Measurements from ENCODE around the gene IPCEF1. TPM values are rescaled to one million over a fixed set of nuclear protein-coding genes. Genes with fewer than 3 reads are reported as not detected.
A peak's percentile ranks its signal among the peaks of the same experiment; 100 is the strongest.

The IPCEF1 gene
- total RNA-seq, 2 experiments from 2014 or later = 10.5 to 14.2 TPM

- ChIA-PET POLR2A (interaction anchor here (1.0 kb wide), 1 partner anchor 19 kb away, joined by 3 read pairs; no protein-coding TSS in a partner anchor), CTCF (no interaction called here)
- H3K27ac Mint-ChIP-seq = peak overlapping the region; percentile 1
- no peaks in the 10 kb centered on the region for H3K27me3 Mint-ChIP-seq
- H3K4me3 Mint-ChIP-seq = no peak overlapping the region
- H3K36me3 Mint-ChIP-seq = no peaks in the 10 kb centered on the region
- no peaks in the 10 kb centered on the region for H3K9me3 Mint-ChIP-seq
- intact Hi-C loops (cut with micrococcal nuclease) = no loop called here
- DNase-seq = no peak
- H3K4me1 Mint-ChIP-seq (ENCODE audit: low read depth) = peaks cover 77% of the 10 kb centered on the region
These were observed 128.6 kb downstream of the IPCEF1 start for GRCh38 chr6:154227862-154228520.

DNA sequence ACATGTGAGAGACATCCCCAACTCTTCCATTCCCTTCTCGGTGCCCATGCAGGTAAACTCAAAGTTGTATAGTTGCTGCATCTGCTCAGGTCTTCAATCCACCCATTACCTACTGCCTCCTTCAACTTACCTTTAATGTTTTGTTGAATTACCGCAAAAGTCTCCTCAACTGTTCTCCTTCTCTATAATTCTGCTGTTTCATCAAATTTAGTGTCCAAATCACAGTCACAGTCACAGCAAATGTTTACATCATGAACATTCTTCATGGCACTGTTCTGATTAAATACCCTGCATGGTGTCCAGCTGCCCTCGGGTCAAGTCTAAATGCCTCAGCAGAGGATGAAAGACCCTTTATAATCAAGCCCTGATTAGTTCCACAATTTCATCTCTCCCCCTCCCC, 130.1 kb downstream of the IPCEF1 start:
- POLR2A ChIA-PET = no interaction called here
- Mint-ChIP-seq H3K4me3 (no peak overlapping the region), H3K27ac (peak overlapping the region; percentile 1), H3K27me3 (no peaks in the 10 kb centered on the region), H3K9me3 (no peaks in the 10 kb centered on the region), H3K36me3 (no peaks in the 10 kb centered on the region), H3K4me1 (ENCODE audit: low read depth) (peaks cover 76% of the 10 kb centered on the region)
- CTCF ChIA-PET = no interaction called here
- intact Hi-C loops (cut with micrococcal nuclease) = no loop called here
- DNase-seq = no peak

- H3K36me3 Mint-ChIP-seq = peaks cover under 1% of the 10 kb centered on the region
- ChIA-PET CTCF (interaction anchor here (0.7 to 2.7 kb wide), 5 partner anchors 24 to 452 kb away, joined by 3 to 10 read pairs (median 3); no protein-coding TSS in a partner anchor), POLR2A (interaction anchor here (0.8 to 1.3 kb wide), 4 partner anchors 12 to 51 kb away, joined by 3 to 4 read pairs (median 3); no protein-coding TSS in a partner anchor)
- H3K27ac Mint-ChIP-seq = no peak overlapping the region
- intact Hi-C loops (cut with micrococcal nuclease) = no loop called here
- H3K4me1 Mint-ChIP-seq (ENCODE audit: low read depth) = peaks cover 72% of the 10 kb centered on the region
- no peaks in the 10 kb centered on the region for H3K27me3 Mint-ChIP-seq
- no peak for DNase-seq
- H3K9me3 Mint-ChIP-seq = no peaks in the 10 kb centered on the region
- no peak overlapping the region for H3K4me3 Mint-ChIP-seq
These were observed 133.3 kb downstream of the IPCEF1 start for GRCh38 chr6:154223296-154223695.

DNA sequence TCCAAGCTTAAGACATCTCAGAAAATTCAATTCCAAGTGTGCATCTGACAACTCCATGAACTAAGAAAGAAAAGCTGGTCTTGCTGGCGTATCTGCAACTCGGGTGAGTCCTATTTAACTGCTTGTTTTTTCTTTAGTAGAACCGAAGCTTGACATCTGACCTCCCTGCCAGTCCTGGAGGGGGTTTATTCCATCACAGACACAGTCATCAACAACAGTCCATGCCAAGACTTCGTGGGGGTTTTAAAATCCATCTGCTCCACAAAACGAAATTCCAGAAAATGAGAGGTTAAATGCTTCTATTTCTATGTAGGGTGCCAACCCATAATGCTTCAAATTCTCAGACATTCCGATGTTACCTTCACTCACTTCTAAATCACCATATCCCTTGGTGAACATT, 133.9 kb downstream of the IPCEF1 start:
- no peaks in the 10 kb centered on the region for H3K9me3 Mint-ChIP-seq
- peaks cover 72% of the 10 kb centered on the region for H3K4me1 Mint-ChIP-seq (ENCODE audit: low read depth)
- POLR2A ChIA-PET = no interaction called here
- peaks cover 6% of the 10 kb centered on the region for H3K36me3 Mint-ChIP-seq
- no peak overlapping the region for H3K27ac Mint-ChIP-seq
- intact Hi-C loops (cut with micrococcal nuclease) = no loop called here
- CTCF ChIA-PET = interaction anchor here (1.5 to 2.7 kb wide), 3 partner anchors 25 to 453 kb away, joined by 3 to 10 read pairs (median 3); no protein-coding TSS in a partner anchor
- DNase-seq = no peak
- H3K27me3 Mint-ChIP-seq = no peaks in the 10 kb centered on the region
- no peak overlapping the region for H3K4me3 Mint-ChIP-seq

GRCh38 chr6:154219250-154219649, 137.4 kb downstream of the IPCEF1 start:
- H3K27me3 Mint-ChIP-seq = no peaks in the 10 kb centered on the region
- peak overlapping the region; percentile 4 for H3K4me3 Mint-ChIP-seq
- CTCF ChIA-PET = interaction anchor here (1.0 to 1.3 kb wide), 2 partner anchors 9 to 58 kb away, joined by 5 to 6 read pairs; no protein-coding TSS in a partner anchor
- POLR2A ChIA-PET = interaction anchor here (0.7 kb wide), 1 partner anchor 26 kb away, joined by 4 read pairs; no protein-coding TSS in a partner anchor
- no peak for DNase-seq
- intact Hi-C loops (cut with micrococcal nuclease) = loop anchor here (2.0 kb wide), 1 partner anchor 32 kb away; no protein-coding TSS in a partner anchor
- peaks cover 6% of the 10 kb centered on the region for H3K36me3 Mint-ChIP-seq
- peaks cover 62% of the 10 kb centered on the region for H3K4me1 Mint-ChIP-seq (ENCODE audit: low read depth)
- H3K27ac Mint-ChIP-seq = peak overlapping the region; percentile 5
- no peaks in the 10 kb centered on the region for H3K9me3 Mint-ChIP-seq

GRCh38 chr6:154218787-154219186, 137.8 kb downstream of the IPCEF1 start:
- H3K27ac Mint-ChIP-seq = peak overlapping the region; percentile 5
- intact Hi-C loops (cut with micrococcal nuclease) = loop anchor here (1.0 to 2.0 kb wide), 3 partner anchors 11 to 32 kb away; no protein-coding TSS in a partner anchor
- DNase-seq = no peak
- H3K27me3 Mint-ChIP-seq = no peaks in the 10 kb centered on the region
- ChIA-PET CTCF (no interaction called here), POLR2A (interaction anchor here (1.4 kb wide), 1 partner anchor 11 kb away, joined by 3 read pairs; no protein-coding TSS in a partner anchor)
- no peaks in the 10 kb centered on the region for H3K9me3 Mint-ChIP-seq
- peaks cover 10% of the 10 kb centered on the region for H3K36me3 Mint-ChIP-seq
- peaks cover 62% of the 10 kb centered on the region for H3K4me1 Mint-ChIP-seq (ENCODE audit: low read depth)
- H3K4me3 Mint-ChIP-seq = peak overlapping the region; percentile 4

- intact Hi-C loops (cut with micrococcal nuclease) = loop anchor here (1.0 to 2.0 kb wide), 3 partner anchors 11 to 32 kb away; no protein-coding TSS in a partner anchor
- no peaks in the 10 kb centered on the region for H3K9me3 Mint-ChIP-seq
- H3K36me3 Mint-ChIP-seq = peaks cover 10% of the 10 kb centered on the region
- peaks cover 62% of the 10 kb centered on the region for H3K4me1 Mint-ChIP-seq (ENCODE audit: low read depth)
- peak; percentile 57 for DNase-seq
- POLR2A ChIA-PET = interaction anchor here (0.6 to 1.4 kb wide), 2 partner anchors 10 to 451 kb away, joined by 3 read pairs; no protein-coding TSS in a partner anchor
- peak overlapping the region; percentile 88 for H3K27ac Mint-ChIP-seq
- peak overlapping the region; percentile 68 for H3K4me3 Mint-ChIP-seq
- CTCF ChIA-PET = interaction anchor here (0.6 to 1.0 kb wide), 2 partner anchors 23 to 59 kb away, joined by 3 to 4 read pairs; no protein-coding TSS in a partner anchor
- no peaks in the 10 kb centered on the region for H3K27me3 Mint-ChIP-seq
These were observed 138.3 kb downstream of the IPCEF1 start for GRCh38 chr6:154218301-154218700.

- Mint-ChIP-seq H3K4me1 (ENCODE audit: low read depth) (peaks cover 47% of the 10 kb centered on the region), H3K36me3 (peaks cover 28% of the 10 kb centered on the region), H3K27me3 (no peaks in the 10 kb centered on the region), H3K4me3 (no peak overlapping the region), H3K9me3 (no peaks in the 10 kb centered on the region), H3K27ac (no peak overlapping the region)
- no peak for DNase-seq
- ChIA-PET POLR2A (interaction anchor here (1.3 kb wide), 1 partner anchor 16 kb away, joined by 3 read pairs; no protein-coding TSS in a partner anchor), CTCF (interaction anchor here (1.3 to 1.5 kb wide), 2 partner anchors 59 to 63 kb away, joined by 3 read pairs; no protein-coding TSS in a partner anchor)
- intact Hi-C loops (cut with micrococcal nuclease) = no loop called here
These were observed 142.8 kb downstream of the IPCEF1 start for GRCh38 chr6:154213782-154214181.

DNA sequence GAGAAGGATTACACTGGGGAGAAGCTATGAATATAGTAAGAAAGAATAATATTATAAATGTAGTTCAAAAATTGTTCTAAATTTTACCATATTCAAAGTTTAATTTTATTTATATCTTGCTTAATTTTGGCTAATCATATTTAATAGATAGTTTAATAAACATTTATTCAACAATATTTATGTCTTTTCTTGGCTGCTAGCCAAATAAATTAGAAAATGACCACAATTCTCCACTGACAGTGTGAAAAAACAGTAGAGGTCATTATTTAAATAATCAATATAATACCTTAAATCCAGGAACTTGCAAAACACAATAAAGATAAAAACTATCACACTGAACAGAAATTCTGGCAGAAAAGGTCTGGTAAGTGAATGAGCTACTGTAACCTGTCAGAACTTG, 145.9 kb downstream of the IPCEF1 start:
- no peak overlapping the region for H3K27ac Mint-ChIP-seq
- POLR2A ChIA-PET = interaction anchor here (1.0 kb wide), 1 partner anchor 13 kb away, joined by 3 read pairs; no protein-coding TSS in a partner anchor
- no peak overlapping the region for H3K4me3 Mint-ChIP-seq
- CTCF ChIA-PET = interaction anchor here (1.0 kb wide), 1 partner anchor 9 kb away, joined by 5 read pairs; no protein-coding TSS in a partner anchor
- H3K36me3 Mint-ChIP-seq = peaks cover 41% of the 10 kb centered on the region
- intact Hi-C loops (cut with micrococcal nuclease) = no loop called here
- no peaks in the 10 kb centered on the region for H3K27me3 Mint-ChIP-seq
- H3K9me3 Mint-ChIP-seq = no peaks in the 10 kb centered on the region
- H3K4me1 Mint-ChIP-seq (ENCODE audit: low read depth) = peaks cover 45% of the 10 kb centered on the region
- DNase-seq = no peak

- CTCF ChIA-PET = no interaction called here
- Mint-ChIP-seq H3K36me3 (peaks cover 46% of the 10 kb centered on the region), H3K4me1 (ENCODE audit: low read depth) (peaks cover 42% of the 10 kb centered on the region), H3K27ac (no peak overlapping the region), H3K4me3 (no peak overlapping the region), H3K9me3 (no peaks in the 10 kb centered on the region), H3K27me3 (no peaks in the 10 kb centered on the region)
- POLR2A ChIA-PET = no interaction called here
- intact Hi-C loops (cut with micrococcal nuclease) = no loop called here
- DNase-seq = no peak
These were observed 147.0 kb downstream of the IPCEF1 start for GRCh38 chr6:154209555-154209954.

GRCh38 chr6:154206996-154207395, 149.6 kb downstream of the IPCEF1 start:
- peaks cover 48% of the 10 kb centered on the region for H3K36me3 Mint-ChIP-seq
- H3K4me3 Mint-ChIP-seq = no peak overlapping the region
- ChIA-PET CTCF (interaction anchor here (0.7 kb wide), 1 partner anchor 28 kb away, joined by 4 read pairs; no protein-coding TSS in a partner anchor), POLR2A (no interaction called here)
- H3K4me1 Mint-ChIP-seq (ENCODE audit: low read depth) = peaks cover 39% of the 10 kb centered on the region
- no peak overlapping the region for H3K27ac Mint-ChIP-seq
- H3K27me3 Mint-ChIP-seq = no peaks in the 10 kb centered on the region
- no peaks in the 10 kb centered on the region for H3K9me3 Mint-ChIP-seq
- intact Hi-C loops (cut with micrococcal nuclease) = no loop called here
- no peak for DNase-seq

- no peak for DNase-seq
- no peak overlapping the region for H3K4me3 Mint-ChIP-seq
- intact Hi-C loops (cut with micrococcal nuclease) = no loop called here
- H3K4me1 Mint-ChIP-seq (ENCODE audit: low read depth) = peaks cover 42% of the 10 kb centered on the region
- no peaks in the 10 kb centered on the region for H3K9me3 Mint-ChIP-seq
- POLR2A ChIA-PET = no interaction called here
- CTCF ChIA-PET = no interaction called here
- no peaks in the 10 kb centered on the region for H3K27me3 Mint-ChIP-seq
- no peak overlapping the region for H3K27ac Mint-ChIP-seq
- peaks cover 52% of the 10 kb centered on the region for H3K36me3 Mint-ChIP-seq
These were observed 150.5 kb downstream of the IPCEF1 start for GRCh38 chr6:154206141-154206540.

All from activated CD4-positive, alpha-beta memory T cell treated with anti-CD3 and anti-CD28 coated beads for 36 hours (primary cell).